B cell (primary cell): ENCODE results near the gene KRT71. TPM values are rescaled to one million over a fixed set of nuclear protein-coding genes. Genes with fewer than 3 reads are reported as not detected.

Experiments
- ATAC-seq: fragments of 200-7000 bp; cut with Tn5 transposase; one replicate; pipeline ENCODE4 v1.10.0; 2021; ENCODE audit warnings: low read depth, mild to moderate bottlenecking, moderate number of reproducible peaks, moderate library complexity
- CTCF ChIA-PET: fragments of 350-600 bp; sonication (Branson Sonifier 250); formaldehyde crosslinking; loops from one replicate; lab custom pipeline; 2021; ENCODE audit warnings: antibody characterized with exemption, inconsistent platforms; lab: Charles Lee
- POLR2A ChIA-PET: fragments of 350-600 bp; sonication (Branson Sonifier 250); formaldehyde crosslinking; loops from one replicate; lab custom pipeline; 2021; ENCODE audit warnings: antibody characterized with exemption; lab: Charles Lee
- DNase-seq: peaks from one replicate; pipeline ENCODE4 v3.0.0; 2013
- H2AFZ ChIP-seq: 2 replicates; pipeline ENCODE4 v1.6.1; 2012; ENCODE audit warnings: mild to moderate bottlenecking, low read depth, low read length; ENCODE audit not compliant: insufficient read depth, poor library complexity, severe bottlenecking
- H3K27ac ChIP-seq, 2 donors: 1 replicate in 1 of 2; 2 replicates in 1 of 2; pipeline ENCODE4 v1.5.1; 2012 to 2013; ENCODE audit warnings: low read length in 2 of 2, mild to moderate bottlenecking in 2 of 2, moderate library complexity in 1 of 2
- H3K27me3 ChIP-seq, 4 experiments: fragments of 200-600 bp in 1 of 4; sonication (generic) in 1 of 4; replicated peaks in 1 of 4; 1 replicate in 2 of 4; 2 replicates in 2 of 4; pipeline versions ENCODE4 v1.6.1 to v1.7.0; 2013 to 2016; ENCODE audit warnings: low read length in 3 of 4, mild to moderate bottlenecking in 2 of 4, mixed read lengths in 1 of 4, moderate library complexity in 1 of 4; ENCODE audit not compliant: insufficient read depth in 4 of 4, control insufficient read depth in 3 of 4; ENCODE audit errors: control extremely low read depth in 1 of 4
- H3K36me3 ChIP-seq, 2 experiments: replicated peaks in 1 of 2; 1 replicate in 1 of 2; 2 replicates in 1 of 2; pipeline versions ENCODE4 v1.6.1 to v1.7.1; 2013; ENCODE audit warnings: low read length in 1 of 2; ENCODE audit not compliant: insufficient read depth in 2 of 2, control insufficient read depth in 1 of 2; ENCODE audit errors: control extremely low read depth in 1 of 2, extremely low read depth in 1 of 2
- H3K4me1 ChIP-seq, 2 donors: fragments of 200-600 bp in 1 of 2; sonication (generic) in 1 of 2; 1 replicate in 1 of 2; 2 replicates in 1 of 2; pipeline versions ENCODE4 v1.5.1 to v1.6.1; 2013 to 2017; ENCODE audit warnings: low read length in 2 of 2; ENCODE audit not compliant: control insufficient read depth in 2 of 2, insufficient read depth in 2 of 2
- H3K4me2 ChIP-seq: replicated peaks from 2 replicates; pipeline ENCODE3; 2012; ENCODE audit warnings: mild to moderate bottlenecking, low read depth, low read length; ENCODE audit not compliant: poor library complexity, severe bottlenecking
- H3K4me3 ChIP-seq, 5 experiments: fragments of 200-600 bp in 1 of 5; sonication (generic) in 1 of 5; 1 replicate in 3 of 5; 2 replicates in 2 of 5; pipeline versions ENCODE4 v1.5.1 to v1.7.0; 2011 to 2016; ENCODE audit warnings: low read length in 4 of 5, mild to moderate bottlenecking in 4 of 5, low read depth in 2 of 5, control low read depth in 1 of 5, moderate library complexity in 1 of 5; ENCODE audit not compliant: insufficient read depth in 1 of 5; ENCODE audit errors: control extremely low read depth in 1 of 5, extremely low read depth in 1 of 5
- H3K79me2 ChIP-seq: fragments of 200-600 bp; sonication (generic); one replicate; pipeline ENCODE4 v1.6.0; 2016; ENCODE audit warnings: low read length; ENCODE audit not compliant: control insufficient read depth, insufficient read depth
- H3K9ac ChIP-seq: fragments of 200-600 bp; sonication (generic); 2 replicates; pipeline ENCODE4 v1.6.1; 2017; ENCODE audit warnings: mild to moderate bottlenecking, low read length, moderate library complexity
- H3K9me3 ChIP-seq, 3 donors: one replicate each; pipeline versions ENCODE4 v1.6.1 to v1.7.1; 2013; ENCODE audit warnings: low read length in 2 of 3; ENCODE audit not compliant: control insufficient read depth in 2 of 3, insufficient read depth in 1 of 3; ENCODE audit errors: control extremely low read depth in 1 of 3
- H4K20me1 ChIP-seq: 2 replicates; pipeline ENCODE4 v1.6.0; 2012; ENCODE audit warnings: mild to moderate bottlenecking, low read length; ENCODE audit not compliant: insufficient read depth, control insufficient read depth, poor library complexity, severe bottlenecking
- H3K27ac Mint-ChIP-seq: one replicate; pipeline ENCODE4 v1.8.0; 2021; ENCODE audit warnings: mixed read lengths
- H3K27me3 Mint-ChIP-seq: one replicate; pipeline ENCODE4 v1.8.0; 2021; ENCODE audit warnings: mixed read lengths
- H3K4me1 Mint-ChIP-seq: one replicate; pipeline ENCODE4 v1.8.0; 2021; ENCODE audit warnings: mixed read lengths
- H3K4me3 Mint-ChIP-seq: one replicate; pipeline ENCODE4 v1.8.0; 2021; ENCODE audit warnings: mixed read lengths
- H3K9me3 Mint-ChIP-seq: one replicate; pipeline ENCODE4 v1.8.0; 2022; ENCODE audit warnings: mixed read lengths; ENCODE audit not compliant: insufficient read depth
- CTCF ChIP-seq: fragments of 200-600 bp; IDR thresholded peaks from one replicate; pipeline ENCODE4 v1.8.0; 2022; ENCODE audit warnings: antibody characterized with exemption, mild to moderate bottlenecking
- EZH2 ChIP-seq: IDR thresholded peaks from 2 replicates; pipeline ENCODE4 v1.6.1; 2012; ENCODE audit warnings: borderline replicate concordance, low read depth, mild to moderate bottlenecking, moderate library complexity, low read length; ENCODE audit not compliant: insufficient read depth, poor library complexity, severe bottlenecking
- WGBS: methylation state at CpG from one replicate; pipeline ENCODE4 v1.1.5; 2013; ENCODE audit warnings: missing lambda C conversion rate; ENCODE audit not compliant: insufficient coverage; 5-methylcytosine and 5-hydroxymethylcytosine counted together
- intact Hi-C: fragments of 100-400 bp; cut with micrococcal nuclease; formaldehyde crosslinking; loops from one replicate; pipeline ENCODE4 v1.10.0; 2022
- polyA plus RNA-seq: library from polyadenylated mRNA; depleted of rRNA; stranded (reverse); fragments of >200 nt; gene quantifications from 2 replicates; pipeline ENCODE4 v1.2.3, GENCODE V29; 2012
- total RNA-seq, 2 donors: library from RNA; stranded (reverse); fragments of 120-200 nt in 1 of 2; gene quantifications; 1 replicate in 1 of 2; 2 replicates in 1 of 2; pipeline versions ENCODE4 v1.2.3 to v1.2.4, GENCODE V29; 2013 to 2022

The KRT71 gene
- total and polyA plus RNA-seq, 2 donors (not counting 1 experiment from before 2014, with no cell fraction given) = not detected

GRCh38 chr12:52514471-52515318, 38.2 kb downstream of the KRT71 start:
- DNase-seq (no peak), ATAC-seq (no peak)
- H3K9me3 ChIP-seq = peaks cover 1 to 15% (median 11%) of the 10 kb centered on the region in 3 donors
- TF ChIP-seq EZH2 (no peak), CTCF (no peak)
- H3K9ac ChIP-seq = no peak overlapping the region
- no peaks in the 10 kb centered on the region for H3K79me2 ChIP-seq
- ChIA-PET POLR2A (no interaction called here), CTCF (no interaction called here)
- 97% methylated on average over 10 of the region's 14 CpGs for WGBS
- no peaks in the 10 kb centered on the region for H3K27me3 ChIP-seq
- Mint-ChIP-seq H3K27me3 (peaks cover 27% of the 10 kb centered on the region), H3K9me3 (no peaks in the 10 kb centered on the region), H3K4me3 (no peak overlapping the region), H3K27ac (no peak overlapping the region), H3K4me1 (no peaks in the 10 kb centered on the region)
- no peak overlapping the region for H3K4me3 ChIP-seq
- intact Hi-C loops = no loop called here
- no peak overlapping the region for H3K27ac ChIP-seq
- H3K4me1 ChIP-seq = no peaks in the 10 kb centered on the region
- H3K36me3 ChIP-seq = no peaks in the 10 kb centered on the region
- no peaks in the 10 kb centered on the region for H4K20me1 ChIP-seq
- H3K4me2 ChIP-seq = no peak overlapping the region
- no peak overlapping the region for H2AFZ ChIP-seq

GRCh38 chr12:52513736-52514135, 39.2 kb downstream of the KRT71 start:
- Mint-ChIP-seq H3K27me3 (peaks cover 35% of the 10 kb centered on the region), H3K27ac (no peak overlapping the region), H3K4me3 (no peak overlapping the region), H3K9me3 (no peaks in the 10 kb centered on the region), H3K4me1 (no peaks in the 10 kb centered on the region)
- 93% methylated on average over 6 of the region's 6 CpGs for WGBS
- H3K4me2 ChIP-seq = no peak overlapping the region
- ATAC-seq = no peak
- ChIA-PET CTCF (no interaction called here), POLR2A (no interaction called here)
- no peaks in the 10 kb centered on the region for H3K79me2 ChIP-seq
- DNase-seq = no peak
- H3K9me3 ChIP-seq = peaks cover 1 to 15% (median 11%) of the 10 kb centered on the region in 3 donors
- H3K36me3 ChIP-seq = no peaks in the 10 kb centered on the region
- no peak overlapping the region for H3K4me3 ChIP-seq
- H2AFZ ChIP-seq = no peak overlapping the region
- H3K4me1 ChIP-seq = no peaks in the 10 kb centered on the region
- TF ChIP-seq CTCF (no peak), EZH2 (no peak)
- intact Hi-C loops = no loop called here
- H3K27ac ChIP-seq = no peak overlapping the region
- H3K9ac ChIP-seq = no peak overlapping the region
- H4K20me1 ChIP-seq = no peaks in the 10 kb centered on the region
- no peaks in the 10 kb centered on the region for H3K27me3 ChIP-seq
